ENCODE results near the gene SLC16A3.

DNA sequence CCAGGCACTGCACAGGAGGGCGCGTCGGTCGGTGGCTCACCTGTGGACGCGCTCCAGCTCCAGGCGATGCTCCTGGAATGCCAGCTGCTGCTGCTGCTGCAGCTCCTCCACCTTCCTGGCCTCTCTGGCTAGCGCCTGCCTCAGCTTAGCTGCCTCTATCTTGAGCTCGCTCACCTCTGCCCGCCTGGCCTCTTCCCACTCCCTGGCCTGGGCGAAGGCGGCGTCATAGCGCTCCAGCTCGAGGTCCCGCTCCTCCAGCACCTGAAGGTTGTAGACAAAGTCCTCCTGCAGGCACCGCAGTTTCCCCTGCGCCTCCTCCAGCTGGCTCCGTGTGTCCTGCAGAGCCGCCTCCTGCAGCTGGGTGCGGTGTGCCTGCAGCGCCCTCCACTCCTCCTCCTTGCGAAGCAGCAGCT is 27.3 kb upstream of the SLC16A3 start:
- TF ChIP-seq, protein P1, sequence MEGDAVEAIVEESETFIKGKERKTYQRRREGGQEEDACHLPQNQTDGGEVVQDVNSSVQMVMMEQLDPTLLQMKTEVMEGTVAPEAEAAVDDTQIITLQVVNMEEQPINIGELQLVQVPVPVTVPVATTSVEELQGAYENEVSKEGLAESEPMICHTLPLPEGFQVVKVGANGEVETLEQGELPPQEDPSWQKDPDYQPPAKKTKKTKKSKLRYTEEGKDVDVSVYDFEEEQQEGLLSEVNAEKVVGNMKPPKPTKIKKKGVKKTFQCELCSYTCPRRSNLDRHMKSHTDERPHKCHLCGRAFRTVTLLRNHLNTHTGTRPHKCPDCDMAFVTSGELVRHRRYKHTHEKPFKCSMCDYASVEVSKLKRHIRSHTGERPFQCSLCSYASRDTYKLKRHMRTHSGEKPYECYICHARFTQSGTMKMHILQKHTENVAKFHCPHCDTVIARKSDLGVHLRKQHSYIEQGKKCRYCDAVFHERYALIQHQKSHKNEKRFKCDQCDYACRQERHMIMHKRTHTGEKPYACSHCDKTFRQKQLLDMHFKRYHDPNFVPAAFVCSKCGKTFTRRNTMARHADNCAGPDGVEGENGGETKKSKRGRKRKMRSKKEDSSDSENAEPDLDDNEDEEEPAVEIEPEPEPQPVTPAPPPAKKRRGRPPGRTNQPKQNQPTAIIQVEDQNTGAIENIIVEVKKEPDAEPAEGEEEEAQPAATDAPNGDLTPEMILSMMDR (IDR thresholded peaks at IDR 0.05) = no peak
- no peak for TF ChIP-seq POLR2A (IDR thresholded peaks at IDR 0.05)

Data from adrenal gland (tissue), 5 donors.